Esophagus muscularis mucosa (tissue), 4 donors: Measurements from ENCODE around the gene HOXB6. TPM values are rescaled to one million over a fixed set of nuclear protein-coding genes. Genes with fewer than 3 reads are reported as not detected.

ENCODE experiments used
- DNase-seq: peaks from one replicate; pipeline ENCODE4 v3.0.0-alpha.2; 2017; ENCODE audit errors: extremely low spot score
- H3K27ac ChIP-seq, 4 donors: fragments of 200-600 bp; sonication (generic); replicated peaks in 1 of 4; 1 replicate in 3 of 4; 2 replicates in 1 of 4; pipeline ENCODE4 v1.5.1; 2016 to 2019; ENCODE audit warnings: mild to moderate bottlenecking in 1 of 4
- H3K27me3 ChIP-seq, 4 donors: fragments of 200-600 bp; sonication (generic); one replicate each; pipeline versions ENCODE4 v1.5.1 to v1.6.0; 2016 to 2019
- H3K36me3 ChIP-seq, 4 donors: fragments of 200-600 bp; sonication (generic); one replicate each; pipeline ENCODE4 v1.5.1; 2016 to 2019
- H3K4me1 ChIP-seq, 4 donors: fragments of 200-600 bp; sonication (generic); one replicate each; pipeline ENCODE4 v1.5.1; 2016 to 2019
- H3K4me3 ChIP-seq, 4 donors: fragments of 200-600 bp; sonication (generic); 1 replicate in 2 of 4; 2 replicates in 2 of 4; pipeline ENCODE4 v1.5.1; 2016 to 2019; ENCODE audit warnings: mild to moderate bottlenecking in 4 of 4, moderate library complexity in 1 of 4
- H3K9me3 ChIP-seq, 4 donors: fragments of 200-600 bp; sonication (generic); 1 replicate in 3 of 4; 2 replicates in 1 of 4; pipeline ENCODE4 v1.5.1; 2016 to 2019
- CTCF ChIP-seq, 3 experiments: fragments of 200-600 bp in 2 of 3; fragments of 450-650 bp in 1 of 3; sonication (generic) in 2 of 3; IDR thresholded peaks; one replicate each; pipeline ENCODE4 v1.5.1; 2017 to 2019; ENCODE audit warnings: antibody characterized with exemption in 3 of 3, mild to moderate bottlenecking in 2 of 3, moderate library complexity in 1 of 3
- EP300 ChIP-seq: sonication (generic); formaldehyde crosslinking; IDR thresholded peaks from one replicate; pipeline ENCODE4 v1.6.1; 2017; ENCODE audit warnings: antibody characterized with exemption
- POLR2A ChIP-seq: fragments of 450-650 bp; IDR thresholded peaks from one replicate; pipeline ENCODE4 v1.6.1; 2017; ENCODE audit warnings: antibody characterized with exemption, moderate library complexity, mild to moderate bottlenecking, low read depth
- POLR2AphosphoS5 ChIP-seq, 2 donors: sonication (generic); formaldehyde crosslinking; IDR thresholded peaks; one replicate each; pipeline ENCODE4 v1.6.1; 2017; ENCODE audit warnings: antibody characterized with exemption in 2 of 2
- WGBS: methylation state at CpG from one replicate; pipeline ENCODE4 v1.1.5; 2018; 5-methylcytosine and 5-hydroxymethylcytosine counted together
- intact Hi-C: fragments of 100-400 bp; cut with DNase I; formaldehyde crosslinking; loops from one replicate; pipeline ENCODE4 v1.15.1; 2023
- total RNA-seq, 4 donors: library from RNA; depleted of rRNA; stranded (reverse); fragments of >200 nt; gene quantifications; one replicate each; pipeline versions ENCODE4 v1.1.0 to v1.2.1, GENCODE V29; 2016

HOXB6 gene
- total RNA-seq, 4 donors from 2014 or later: 2.2 to 5.4 (median 2.9) TPM

- H3K36me3 ChIP-seq: no peaks in the 10 kb centered on the region
- intact Hi-C loops: loop anchor here (2.0 kb wide), 1 partner anchor 33 kb away; no protein-coding TSS in a partner anchor
- no peak for DNase-seq
- no peaks in the 10 kb centered on the region for H3K27me3 ChIP-seq
- H3K4me3 ChIP-seq: peak overlapping the region; percentile 66 to 90 (median 77)
- TF ChIP-seq POLR2AphosphoS5 (IDR thresholded peaks at IDR 0.05): peak; percentile 14 to 57
- TF ChIP-seq EP300: no peak
- TF ChIP-seq CTCF (IDR thresholded peaks at IDR 0.05): no peak
- no peak for TF ChIP-seq POLR2A
- peak overlapping the region; percentile 91 to 97 (median 96) for H3K27ac ChIP-seq
- WGBS: 17% methylated on average over 22 of the region's 22 CpGs
- peaks cover 29 to 93% (median 90%) of the 10 kb centered on the region in 4 donors for H3K4me1 ChIP-seq
- no peaks in the 10 kb centered on the region for H3K9me3 ChIP-seq
These were observed 28.9 kb downstream of the HOXB6 start for GRCh38 chr17:48575673-48576478.

GRCh38 chr17:48575066-48575582 lies 29.7 kb downstream of the HOXB6 start:
- H3K36me3 ChIP-seq: no peaks in the 10 kb centered on the region
- H3K9me3 ChIP-seq: no peaks in the 10 kb centered on the region
- no peaks in the 10 kb centered on the region for H3K27me3 ChIP-seq
- H3K27ac ChIP-seq: peak overlapping the region; percentile 91 to 97 (median 96)
- no peak for TF ChIP-seq CTCF (IDR thresholded peaks at IDR 0.05)
- TF ChIP-seq POLR2A: no peak
- no peak for TF ChIP-seq POLR2AphosphoS5 (IDR thresholded peaks at IDR 0.05)
- TF ChIP-seq EP300: no peak
- intact Hi-C loops: no loop called here
- peak overlapping the region; percentile 66 to 90 (median 77) for H3K4me3 ChIP-seq
- WGBS: 32% methylated on average over 7 of the region's 7 CpGs
- peaks cover 29 to 93% (median 89%) of the 10 kb centered on the region in 4 donors for H3K4me1 ChIP-seq
- DNase-seq: no peak

- DNase-seq: no peak
- TF ChIP-seq POLR2AphosphoS5 (IDR thresholded peaks at IDR 0.05) (no peak), CTCF (IDR thresholded peaks at IDR 0.05) (no peak), POLR2A (no peak), EP300 (no peak)
- H3K4me1 ChIP-seq: peaks cover 30 to 93% (median 89%) of the 10 kb centered on the region in 4 donors
- WGBS: 40% methylated on average over 8 of the region's 8 CpGs
- intact Hi-C loops: no loop called here
- no peaks in the 10 kb centered on the region for H3K9me3 ChIP-seq
- H3K27ac ChIP-seq: peak overlapping the region; percentile 91 to 97 (median 96)
- H3K27me3 ChIP-seq: no peaks in the 10 kb centered on the region
- no peaks in the 10 kb centered on the region for H3K36me3 ChIP-seq
- peak overlapping the region; percentile 66 to 90 (median 77) for H3K4me3 ChIP-seq
These were observed 30.2 kb downstream of the HOXB6 start for GRCh38 chr17:48574505-48575065.

DNA sequence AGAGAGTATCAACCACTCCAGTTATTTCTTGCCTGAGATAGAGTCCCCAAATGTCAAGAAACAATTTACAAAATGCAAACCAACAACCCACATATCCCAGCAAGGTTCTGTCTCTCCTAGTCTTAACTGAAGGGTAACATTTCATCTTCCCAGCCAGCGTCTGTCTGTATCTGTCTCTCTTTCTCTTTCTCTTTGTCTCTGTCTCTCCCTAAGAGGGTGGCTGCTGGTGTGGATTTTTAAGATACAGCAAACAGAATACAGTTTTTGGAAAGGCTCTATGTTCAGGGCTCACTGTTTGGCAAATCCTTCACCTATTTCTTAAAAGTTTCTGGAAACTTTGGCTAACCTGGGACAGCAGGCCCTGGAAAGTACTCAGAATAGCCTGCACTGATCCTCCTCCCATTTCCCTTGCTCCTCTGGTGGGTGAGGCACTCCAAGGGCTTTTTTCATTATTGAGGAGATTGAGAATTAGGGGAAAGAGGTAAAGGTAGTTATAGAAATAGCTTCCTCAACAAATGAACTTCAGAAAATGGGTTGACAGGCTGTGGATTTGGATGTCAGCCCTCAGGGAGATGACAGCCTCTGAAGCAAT lies 32.9 kb downstream of the HOXB6 start:
- peaks cover 44 to 100% (median 98%) of the 10 kb centered on the region in 4 donors for H3K4me1 ChIP-seq
- no peaks in the 10 kb centered on the region for H3K27me3 ChIP-seq
- no peaks in the 10 kb centered on the region for H3K9me3 ChIP-seq
- peak overlapping the region; percentile 91 to 97 (median 96) for H3K27ac ChIP-seq
- no peak for DNase-seq
- TF ChIP-seq POLR2A (no peak), POLR2AphosphoS5 (IDR thresholded peaks at IDR 0.05) (peak in 1 of 2 donors; percentile 10), EP300 (no peak), CTCF (IDR thresholded peaks at IDR 0.05) (no peak)
- intact Hi-C loops: no loop called here
- peak overlapping the region; percentile 41 to 90 (median 77) for H3K4me3 ChIP-seq
- H3K36me3 ChIP-seq: no peaks in the 10 kb centered on the region
- 31% methylated on average over 1 of the region's 1 CpG for WGBS
